ENCODE measurements around the gene RAPGEF1. TPM values are rescaled to one million over a fixed set of nuclear protein-coding genes. Genes with fewer than 3 reads are reported as not detected.

Gene RAPGEF1
- polyA plus RNA-seq, 1 donor from 2014 or later, result 23.6 TPM

DNA sequence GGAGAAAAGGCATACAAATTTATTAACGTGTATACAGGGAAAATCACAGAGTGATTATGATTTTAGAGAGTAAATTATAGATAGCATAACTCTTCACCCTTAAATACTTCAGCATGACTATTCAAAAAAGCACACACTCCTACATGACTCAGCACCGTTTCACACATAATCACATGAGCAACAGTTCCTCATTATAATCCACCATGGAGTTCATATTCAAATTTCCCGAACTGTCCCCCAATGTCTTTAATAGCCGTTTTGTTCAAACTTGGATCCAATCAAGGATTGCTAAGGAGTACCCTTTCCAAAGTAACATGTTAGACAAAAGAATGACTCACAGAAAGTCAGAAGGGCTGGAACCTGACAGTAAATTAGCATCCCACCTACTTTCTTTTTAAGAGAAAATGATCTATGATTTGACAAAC, 32.1 kb downstream of the RAPGEF1 start:
- Histone ChIP-seq H3F3A (ENCODE audit: insufficient read depth, low read length, poor library complexity, severe bottlenecking) (no peaks in the 10 kb centered on the region), H3K79me2 (replicated peaks; ENCODE audit: insufficient read depth, low read length) (peaks cover 19% of the 10 kb centered on the region), H2AFZ (ENCODE audit: low read depth, low read length) (no peak overlapping the region), H3K4me3 (ENCODE audit: low read length) (no peak overlapping the region), H3K4me2 (ENCODE audit: low read length) (no peak overlapping the region), H3K9me3 (ENCODE audit: low read length) (no peaks in the 10 kb centered on the region), H3K9ac (ENCODE audit: low read length) (no peak overlapping the region), H4K20me1 (ENCODE audit: insufficient read depth) (no peaks in the 10 kb centered on the region), H3K27me3 (ENCODE audit: insufficient read depth, low read depth, low read length) (no peaks in the 10 kb centered on the region), H3K36me3 (ENCODE audit: insufficient read depth, low read length) (no peaks in the 10 kb centered on the region), H3K9me2 (ENCODE audit: insufficient read depth, low read length) (no peaks in the 10 kb centered on the region), H3K27ac (ENCODE audit: low read length) (no peak overlapping the region)
- TF ChIP-seq EP300 (conservative IDR thresholded peaks at IDR 0.05; ENCODE audit: poor library complexity, severe bottlenecking) (no peak), EZH2 (IDR thresholded peaks at IDR 0.05; ENCODE audit: borderline replicate concordance, insufficient read depth, low read length, poor library complexity, severe bottlenecking) (no peak), MXI1 (conservative IDR thresholded peaks at IDR 0.05; ENCODE audit: poor library complexity, severe bottlenecking) (no peak), TAF1 (IDR thresholded peaks at IDR 0.05; ENCODE audit: low read depth) (no peak), RAD21 (conservative IDR thresholded peaks at IDR 0.05) (no peak), POLR2AphosphoS5 (IDR thresholded peaks at IDR 0.05) (no peak), REST (IDR thresholded peaks at IDR 0.05; ENCODE audit: borderline replicate concordance) (no peak)

DNA sequence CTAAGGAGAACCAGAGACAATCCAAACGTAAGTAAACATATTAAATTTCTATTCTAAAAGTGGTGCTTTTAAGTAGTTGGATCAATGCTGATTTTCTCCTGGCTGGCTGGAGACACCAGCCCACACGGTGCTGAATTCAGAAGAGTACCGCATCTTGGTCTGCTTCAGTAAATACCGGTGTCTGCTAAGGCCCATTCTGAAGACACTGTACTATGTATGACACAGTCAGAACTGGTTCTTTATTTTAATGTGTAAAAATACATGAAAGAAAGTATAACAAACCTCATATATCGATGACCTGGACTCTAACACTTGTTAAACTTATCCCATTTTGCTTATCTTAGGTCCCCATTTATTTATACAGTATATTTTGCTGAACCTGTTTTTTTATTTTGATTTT, 32.8 kb downstream of the RAPGEF1 start:
- TF ChIP-seq RAD21 (conservative IDR thresholded peaks at IDR 0.05) (no peak), EP300 (conservative IDR thresholded peaks at IDR 0.05; ENCODE audit: poor library complexity, severe bottlenecking) (no peak), MXI1 (conservative IDR thresholded peaks at IDR 0.05; ENCODE audit: poor library complexity, severe bottlenecking) (no peak), POLR2AphosphoS5 (IDR thresholded peaks at IDR 0.05) (no peak), EZH2 (IDR thresholded peaks at IDR 0.05; ENCODE audit: borderline replicate concordance, insufficient read depth, low read length, poor library complexity, severe bottlenecking) (no peak), SMC3 (conservative IDR thresholded peaks at IDR 0.05; ENCODE audit: poor library complexity) (no peak), TAF1 (IDR thresholded peaks at IDR 0.05; ENCODE audit: low read depth) (no peak), REST (IDR thresholded peaks at IDR 0.05; ENCODE audit: borderline replicate concordance) (no peak)
- TF ChIP-seq, protein P1, sequence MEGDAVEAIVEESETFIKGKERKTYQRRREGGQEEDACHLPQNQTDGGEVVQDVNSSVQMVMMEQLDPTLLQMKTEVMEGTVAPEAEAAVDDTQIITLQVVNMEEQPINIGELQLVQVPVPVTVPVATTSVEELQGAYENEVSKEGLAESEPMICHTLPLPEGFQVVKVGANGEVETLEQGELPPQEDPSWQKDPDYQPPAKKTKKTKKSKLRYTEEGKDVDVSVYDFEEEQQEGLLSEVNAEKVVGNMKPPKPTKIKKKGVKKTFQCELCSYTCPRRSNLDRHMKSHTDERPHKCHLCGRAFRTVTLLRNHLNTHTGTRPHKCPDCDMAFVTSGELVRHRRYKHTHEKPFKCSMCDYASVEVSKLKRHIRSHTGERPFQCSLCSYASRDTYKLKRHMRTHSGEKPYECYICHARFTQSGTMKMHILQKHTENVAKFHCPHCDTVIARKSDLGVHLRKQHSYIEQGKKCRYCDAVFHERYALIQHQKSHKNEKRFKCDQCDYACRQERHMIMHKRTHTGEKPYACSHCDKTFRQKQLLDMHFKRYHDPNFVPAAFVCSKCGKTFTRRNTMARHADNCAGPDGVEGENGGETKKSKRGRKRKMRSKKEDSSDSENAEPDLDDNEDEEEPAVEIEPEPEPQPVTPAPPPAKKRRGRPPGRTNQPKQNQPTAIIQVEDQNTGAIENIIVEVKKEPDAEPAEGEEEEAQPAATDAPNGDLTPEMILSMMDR (IDR thresholded peaks at IDR 0.05; ENCODE audit: poor library complexity, severe bottlenecking), result no peak
- Histone ChIP-seq H3K27ac (ENCODE audit: low read length) (no peak overlapping the region), H3K27me3 (ENCODE audit: insufficient read depth, low read depth, low read length) (no peaks in the 10 kb centered on the region), H3K9ac (ENCODE audit: low read length) (no peak overlapping the region), H3K36me3 (ENCODE audit: insufficient read depth, low read length) (no peaks in the 10 kb centered on the region), H2AFZ (ENCODE audit: low read depth, low read length) (no peak overlapping the region), H3K9me2 (ENCODE audit: insufficient read depth, low read length) (no peaks in the 10 kb centered on the region), H3K4me3 (ENCODE audit: low read length) (no peak overlapping the region), H3K79me2 (replicated peaks; ENCODE audit: insufficient read depth, low read length) (peaks cover 15% of the 10 kb centered on the region), H3F3A (ENCODE audit: insufficient read depth, low read length, poor library complexity, severe bottlenecking) (no peaks in the 10 kb centered on the region), H4K20me1 (ENCODE audit: insufficient read depth) (no peaks in the 10 kb centered on the region), H3K4me2 (ENCODE audit: low read length) (no peak overlapping the region), H3K9me3 (ENCODE audit: low read length) (no peaks in the 10 kb centered on the region)
